Memory B cell (primary cell): ENCODE results near the gene ILKAP.

Experiments
- ATAC-seq: fragments of 150-1000 bp; cut with Tn5 transposase; 2 replicates; pipeline ENCODE4 v1.10.0; 2021; ENCODE audit warnings: low read depth, mild to moderate bottlenecking, moderate library complexity
- DNase-seq, 2 donors: peaks; one replicate each; pipeline ENCODE4 v3.0.0; 2022; ENCODE audit warnings: low spot score in 2 of 2
- H3K27ac Mint-ChIP-seq: one replicate; pipeline ENCODE4 v1.8.0; 2022; ENCODE audit warnings: mild to moderate bottlenecking, moderate library complexity, mixed read lengths
- H3K27me3 Mint-ChIP-seq: one replicate; pipeline ENCODE4 v1.8.0; 2022; ENCODE audit warnings: mixed read lengths
- H3K36me3 Mint-ChIP-seq: one replicate; pipeline ENCODE4 v1.8.0; 2022; ENCODE audit warnings: mild to moderate bottlenecking, mixed read lengths
- H3K4me1 Mint-ChIP-seq: one replicate; pipeline ENCODE4 v1.8.0; 2022; ENCODE audit warnings: mixed read lengths
- H3K4me3 Mint-ChIP-seq: one replicate; pipeline ENCODE4 v1.8.0; 2022; ENCODE audit warnings: mild to moderate bottlenecking, moderate library complexity, mixed read lengths
- H3K9me3 Mint-ChIP-seq: one replicate; pipeline ENCODE4 v1.8.0; 2022; ENCODE audit warnings: mixed read lengths

ILKAP gene

GRCh38 chr2:238203094-238203972, at the start of gene ILKAP:
Gene ILKAP, minus strand, starts transcription at chr2:238203695. Its CDS starts 142 bp downstream, at chr2:238203553.
- Mint-ChIP-seq H3K27me3 (no peaks in the 10 kb centered on the region), H3K4me3 (peak within 1 kb of the TSS; percentile 83), H3K9me3 (no peaks in the 10 kb centered on the region), H3K27ac (peak within 1 kb of the TSS; percentile 72), H3K36me3 (no peaks in the 10 kb centered on the region), H3K4me1 (peaks cover 28% of the 10 kb centered on the region)
- peak; percentile 93 for ATAC-seq
- DNase-seq: peak; percentile 86 to 89

- H3K9me3 Mint-ChIP-seq: no peaks in the 10 kb centered on the region
- H3K27ac Mint-ChIP-seq: no peak overlapping the region
- no peak overlapping the region for H3K4me3 Mint-ChIP-seq
- no peaks in the 10 kb centered on the region for H3K27me3 Mint-ChIP-seq
- peaks cover 20% of the 10 kb centered on the region for H3K36me3 Mint-ChIP-seq
- peaks cover 1% of the 10 kb centered on the region for H3K4me1 Mint-ChIP-seq
- no peak for DNase-seq
- no peak for ATAC-seq
These were observed 49.5 kb upstream of the ILKAP start for GRCh38 chr2:238252766-238253630.

DNA sequence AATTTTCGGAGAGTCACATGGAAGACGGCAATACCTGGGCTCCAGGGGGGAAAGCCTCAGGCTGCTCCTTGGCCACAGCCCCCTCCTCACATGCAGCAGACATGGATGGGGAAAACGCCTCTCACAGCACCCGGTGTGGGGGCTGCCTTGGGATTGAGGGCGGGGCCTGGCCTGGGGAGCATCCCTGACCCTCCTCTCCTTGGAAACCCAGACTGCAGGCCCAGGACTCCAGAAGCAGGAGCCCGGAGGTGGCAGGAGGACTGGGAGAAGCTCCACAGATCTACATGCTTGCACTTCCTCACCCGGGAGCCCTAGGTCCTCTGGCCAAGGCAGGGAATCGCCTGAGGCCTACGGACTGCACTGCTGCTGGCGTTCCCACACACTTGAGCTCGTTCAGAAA, 48.5 kb upstream of the ILKAP start:
- Mint-ChIP-seq H3K4me3 (no peak overlapping the region), H3K4me1 (peaks cover 2% of the 10 kb centered on the region), H3K36me3 (peaks cover 26% of the 10 kb centered on the region), H3K27me3 (no peaks in the 10 kb centered on the region), H3K9me3 (no peaks in the 10 kb centered on the region), H3K27ac (no peak overlapping the region)
- ATAC-seq: no peak
- no peak for DNase-seq

DNA sequence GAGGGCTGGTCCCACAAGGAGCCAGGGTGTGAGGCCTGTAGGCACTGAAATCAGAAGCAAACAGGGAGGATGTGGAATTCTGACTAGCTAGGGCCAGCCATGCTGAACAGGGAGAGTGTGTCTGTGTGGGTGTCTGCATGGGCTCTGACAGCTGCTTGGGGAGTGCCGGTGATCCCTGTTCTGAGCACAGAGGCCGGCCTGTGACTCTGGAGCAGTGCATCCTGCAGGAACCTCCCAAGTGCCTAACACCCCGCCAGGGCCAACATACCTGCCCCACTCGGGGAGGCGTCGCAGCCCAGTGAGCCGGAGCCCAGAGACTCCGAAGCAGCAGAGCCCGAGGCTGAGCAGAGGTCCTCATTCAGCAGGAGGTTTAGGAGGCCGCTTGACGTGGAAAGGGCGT, 47.8 kb upstream of the ILKAP start:
- ATAC-seq (no peak), DNase-seq (no peak)
- Mint-ChIP-seq H3K27ac (no peak overlapping the region), H3K4me1 (peaks cover 2% of the 10 kb centered on the region), H3K9me3 (no peaks in the 10 kb centered on the region), H3K27me3 (no peaks in the 10 kb centered on the region), H3K36me3 (peaks cover 26% of the 10 kb centered on the region), H3K4me3 (no peak overlapping the region)

- Mint-ChIP-seq H3K4me3 (no peak overlapping the region), H3K4me1 (peaks cover 2% of the 10 kb centered on the region), H3K27me3 (no peaks in the 10 kb centered on the region), H3K27ac (no peak overlapping the region), H3K9me3 (no peaks in the 10 kb centered on the region), H3K36me3 (peaks cover 30% of the 10 kb centered on the region)
- DNase-seq (no peak), ATAC-seq (no peak)
These were observed 47.4 kb upstream of the ILKAP start for GRCh38 chr2:238250896-238251295.

DNA sequence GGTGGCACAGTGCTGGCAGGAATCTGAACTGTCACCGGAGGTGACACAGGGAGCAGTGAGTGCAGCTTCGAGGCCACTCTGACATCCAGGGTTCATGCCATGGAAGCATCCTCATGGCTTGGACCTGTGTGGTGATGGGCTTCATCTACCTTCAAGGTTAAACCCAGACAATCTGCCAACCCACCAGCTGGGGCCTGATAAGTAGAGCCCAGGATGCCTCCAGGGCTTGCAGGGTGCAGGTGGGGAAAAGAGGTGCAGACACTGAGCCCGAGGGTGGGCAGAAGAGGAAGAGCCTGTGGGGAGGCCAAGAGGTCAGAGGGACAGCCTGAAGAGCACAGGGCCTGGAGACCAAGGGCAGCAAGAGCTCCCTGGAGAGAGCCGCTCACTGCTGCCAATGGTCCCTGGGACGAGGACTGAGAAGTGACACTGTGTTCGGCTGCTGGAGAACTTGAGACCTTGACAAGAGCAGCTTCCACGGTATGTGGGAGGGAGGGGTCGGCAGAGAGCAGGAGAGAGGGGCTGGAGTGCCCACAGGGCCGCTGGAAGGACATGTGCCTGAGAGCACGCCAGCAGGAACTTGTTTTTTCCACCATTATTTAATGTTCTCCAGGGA, 44.5 kb upstream of the ILKAP start:
- Mint-ChIP-seq H3K27ac (no peak overlapping the region), H3K9me3 (no peaks in the 10 kb centered on the region), H3K36me3 (peaks cover 22% of the 10 kb centered on the region), H3K4me3 (no peak overlapping the region), H3K4me1 (peaks cover 2% of the 10 kb centered on the region), H3K27me3 (no peaks in the 10 kb centered on the region)
- DNase-seq: no peak
- ATAC-seq: no peak

- Mint-ChIP-seq H3K36me3 (peaks cover 21% of the 10 kb centered on the region), H3K4me1 (peaks cover 2% of the 10 kb centered on the region), H3K27me3 (no peaks in the 10 kb centered on the region), H3K27ac (no peak overlapping the region), H3K9me3 (no peaks in the 10 kb centered on the region), H3K4me3 (no peak overlapping the region)
- DNase-seq (no peak), ATAC-seq (no peak)
These were observed 43.7 kb upstream of the ILKAP start for GRCh38 chr2:238247002-238247822.

DNA sequence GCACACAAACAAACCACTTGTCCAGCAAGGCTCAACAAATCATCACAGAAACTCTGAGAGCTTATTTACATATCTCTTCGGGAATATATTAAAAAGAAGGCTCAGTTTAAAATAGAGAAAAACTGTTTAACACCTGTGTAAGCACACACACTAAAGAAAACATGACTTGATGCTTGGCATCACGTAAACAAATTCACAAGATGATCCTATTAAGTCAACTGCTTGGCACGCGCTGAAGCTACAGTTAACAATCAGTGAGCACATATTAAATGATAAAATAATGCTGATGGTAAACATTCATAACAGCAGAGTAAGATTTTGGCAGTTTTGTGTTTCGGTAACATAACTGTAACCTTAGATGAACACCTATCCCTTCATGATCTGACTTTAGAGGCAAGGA, 40.7 kb upstream of the ILKAP start:
- no peak overlapping the region for H3K4me3 Mint-ChIP-seq
- no peak overlapping the region for H3K27ac Mint-ChIP-seq
- H3K27me3 Mint-ChIP-seq: peaks cover 2% of the 10 kb centered on the region
- no peaks in the 10 kb centered on the region for H3K9me3 Mint-ChIP-seq
- DNase-seq: no peak
- H3K36me3 Mint-ChIP-seq: peaks cover 15% of the 10 kb centered on the region
- H3K4me1 Mint-ChIP-seq: peaks cover 5% of the 10 kb centered on the region
- ATAC-seq: no peak

GRCh38 chr2:238243496-238244076, 40.1 kb upstream of the ILKAP start:
- DNase-seq: no peak
- Mint-ChIP-seq H3K27ac (no peak overlapping the region), H3K36me3 (peaks cover 15% of the 10 kb centered on the region), H3K4me1 (peaks cover 5% of the 10 kb centered on the region), H3K9me3 (no peaks in the 10 kb centered on the region), H3K27me3 (peaks cover 2% of the 10 kb centered on the region), H3K4me3 (no peak overlapping the region)
- no peak for ATAC-seq

GRCh38 chr2:238242731-238243495, 39.4 kb upstream of the ILKAP start:
- Mint-ChIP-seq H3K36me3 (peaks cover 12% of the 10 kb centered on the region), H3K27me3 (peaks cover 2% of the 10 kb centered on the region), H3K4me3 (no peak overlapping the region), H3K4me1 (peaks cover 3% of the 10 kb centered on the region), H3K9me3 (no peaks in the 10 kb centered on the region), H3K27ac (no peak overlapping the region)
- ATAC-seq: no peak
- no peak for DNase-seq

DNA sequence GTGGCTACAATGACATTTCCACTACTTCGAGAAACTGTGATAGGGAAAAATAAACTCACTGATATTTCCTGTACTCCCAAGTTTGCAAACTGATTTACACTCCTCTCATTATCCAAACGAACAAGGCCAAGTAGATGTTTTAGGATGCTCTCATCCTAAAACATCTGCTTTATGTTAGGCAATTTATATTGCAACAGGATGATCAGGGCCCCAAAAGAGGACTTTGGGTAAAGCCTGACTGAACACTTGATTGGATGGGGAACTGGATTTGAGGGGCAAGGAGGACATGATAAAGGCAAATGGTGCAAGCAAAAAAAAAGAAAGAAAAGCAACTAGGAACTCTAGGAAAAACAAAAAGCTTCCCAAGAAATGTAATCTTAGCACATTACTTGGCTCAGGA, 38.5 kb upstream of the ILKAP start:
- Mint-ChIP-seq H3K9me3 (no peaks in the 10 kb centered on the region), H3K4me3 (peak overlapping the region; percentile 67), H3K36me3 (peaks cover 7% of the 10 kb centered on the region), H3K4me1 (peaks cover 3% of the 10 kb centered on the region), H3K27me3 (peaks cover 2% of the 10 kb centered on the region), H3K27ac (no peak overlapping the region)
- DNase-seq: no peak
- no peak for ATAC-seq

DNA sequence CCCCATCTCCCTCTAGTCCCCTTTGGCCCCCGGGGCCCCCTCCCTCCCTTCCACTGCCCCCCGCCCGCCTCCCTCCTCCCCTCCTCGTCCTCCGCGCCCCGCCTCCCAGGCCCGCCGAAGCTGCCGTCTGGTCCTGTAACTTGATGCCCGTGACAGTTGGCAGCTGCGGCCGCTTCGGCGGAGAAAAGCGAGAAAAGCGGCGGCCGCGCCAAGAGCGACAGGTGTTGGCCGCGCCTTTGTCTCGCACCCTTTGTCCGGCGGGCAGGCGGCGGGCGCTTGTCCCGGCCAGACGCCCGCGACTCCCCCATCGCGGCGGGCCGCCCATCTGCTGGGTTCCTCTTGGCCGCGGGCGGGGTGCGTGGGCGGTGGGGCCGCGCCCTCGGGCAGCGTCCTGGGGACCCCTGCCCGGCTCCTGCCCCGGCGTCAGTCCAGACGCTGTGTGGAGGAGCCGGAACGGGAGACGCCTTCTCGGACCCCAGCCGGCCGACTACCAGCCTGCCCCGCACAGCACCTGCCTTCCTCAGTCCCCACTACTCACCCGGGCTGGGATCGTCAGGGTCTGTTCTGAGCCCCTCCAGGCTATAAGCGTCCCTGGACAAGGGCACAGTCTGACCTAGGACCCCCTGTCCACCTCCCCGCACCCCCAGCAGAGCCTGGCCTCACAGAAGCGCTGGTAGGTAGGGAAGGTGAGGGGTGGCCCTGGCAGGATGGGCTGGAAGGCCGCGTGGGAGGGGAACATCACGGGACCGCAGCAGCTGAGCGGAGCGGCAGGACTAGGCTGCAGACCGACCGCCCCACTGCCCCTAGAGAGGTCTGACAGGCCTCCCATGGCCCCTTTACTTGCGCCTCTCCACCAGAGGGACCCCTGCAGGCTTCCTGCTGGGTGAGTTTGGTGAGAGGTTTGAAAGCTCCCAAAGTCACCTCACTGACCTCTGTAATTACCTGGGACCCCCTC, 37.5 kb upstream of the ILKAP start:
- ATAC-seq: no peak
- Mint-ChIP-seq H3K9me3 (no peaks in the 10 kb centered on the region), H3K27me3 (peaks cover 7% of the 10 kb centered on the region), H3K4me3 (peak overlapping the region; percentile 99), H3K4me1 (peaks cover 3% of the 10 kb centered on the region), H3K27ac (no peak overlapping the region), H3K36me3 (peaks cover 4% of the 10 kb centered on the region)
- DNase-seq: no peak
